ENCODE measurements around the gene TNNC2.

The TNNC2 gene

DNA sequence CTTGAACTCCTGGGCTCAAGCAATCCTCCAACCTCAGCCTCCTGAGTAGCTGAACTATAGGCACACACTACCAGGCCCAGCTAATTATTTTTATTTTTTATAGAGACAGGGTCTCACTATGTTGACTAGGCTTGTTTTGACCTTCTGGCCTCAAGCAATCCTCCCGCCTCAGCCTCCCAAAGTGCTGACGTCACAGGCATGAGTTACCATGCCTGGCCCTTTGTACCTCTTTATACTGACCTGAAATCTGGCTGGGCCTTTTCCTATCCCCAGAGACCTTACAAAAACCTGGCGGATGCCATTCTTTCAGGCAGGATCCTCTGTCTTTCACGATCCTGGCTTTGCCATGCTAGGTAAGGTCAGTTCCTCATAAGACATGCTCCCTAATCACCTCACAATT is 47.0 kb downstream of the TNNC2 start:
- no peak for DNase-seq (ENCODE audit: low spot score)

DNA sequence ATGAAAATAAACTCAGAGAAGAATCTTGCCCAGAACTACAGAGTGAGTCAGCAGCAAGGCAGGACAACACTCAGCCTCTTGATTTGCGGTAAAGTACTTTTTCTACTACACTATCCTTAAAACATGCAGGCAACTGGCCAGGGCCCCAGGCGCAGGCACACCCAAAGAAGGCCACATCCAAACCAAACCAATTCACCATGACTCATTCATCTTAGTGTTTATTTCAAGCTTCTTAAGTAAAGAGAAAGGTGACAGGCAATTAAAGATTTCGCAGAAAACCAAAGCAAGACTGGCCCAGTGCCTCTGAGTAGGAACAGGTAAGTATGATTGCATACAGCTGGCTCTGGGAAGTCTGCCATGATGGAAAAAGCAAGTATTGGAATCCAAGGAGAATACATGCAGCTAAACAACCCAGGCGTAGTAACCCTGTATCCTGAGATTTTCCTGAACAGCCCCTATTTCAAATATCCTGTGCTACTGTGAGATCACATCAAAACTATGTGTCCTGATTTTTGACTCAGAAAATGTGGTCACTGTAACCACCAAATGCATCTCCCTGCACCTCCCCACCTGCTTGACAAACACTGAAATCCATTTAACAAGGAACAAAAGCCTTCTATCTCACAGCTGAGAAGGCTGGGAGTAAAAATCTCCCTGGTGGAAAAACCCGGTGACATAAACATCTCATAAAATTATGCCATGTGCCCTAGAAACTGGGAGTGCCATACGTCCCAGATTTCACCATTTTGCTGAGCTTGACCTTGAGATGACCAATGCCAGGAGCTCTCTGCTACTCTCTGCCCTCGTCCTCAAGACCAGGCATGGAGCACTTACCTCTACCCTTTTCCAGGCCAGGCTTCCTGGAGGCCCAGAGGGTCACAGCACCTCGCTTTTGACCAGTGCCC is 47.8 kb downstream of the TNNC2 start:
- peak; percentile 52 for DNase-seq (ENCODE audit: low spot score)

DNA sequence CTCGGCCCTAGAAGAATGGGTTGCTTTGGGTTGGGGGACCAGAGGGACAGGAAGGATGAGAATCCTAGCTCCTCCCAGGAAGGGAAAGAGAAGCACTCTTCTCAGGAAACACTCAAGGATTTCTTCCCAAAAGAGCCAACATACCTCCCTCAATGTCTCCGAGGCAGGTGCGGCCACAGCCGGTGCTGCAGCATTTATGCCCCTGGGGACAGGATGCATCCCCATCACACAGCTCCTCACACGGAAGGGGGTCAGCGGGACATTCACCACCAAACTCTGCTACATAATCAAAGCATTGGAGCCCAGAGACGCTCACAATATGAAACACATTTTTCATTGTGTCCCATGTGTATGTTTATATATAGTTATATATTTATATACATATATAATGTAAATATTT is 50.2 kb downstream of the TNNC2 start:
- no peak for DNase-seq (ENCODE audit: low spot score)

DNA sequence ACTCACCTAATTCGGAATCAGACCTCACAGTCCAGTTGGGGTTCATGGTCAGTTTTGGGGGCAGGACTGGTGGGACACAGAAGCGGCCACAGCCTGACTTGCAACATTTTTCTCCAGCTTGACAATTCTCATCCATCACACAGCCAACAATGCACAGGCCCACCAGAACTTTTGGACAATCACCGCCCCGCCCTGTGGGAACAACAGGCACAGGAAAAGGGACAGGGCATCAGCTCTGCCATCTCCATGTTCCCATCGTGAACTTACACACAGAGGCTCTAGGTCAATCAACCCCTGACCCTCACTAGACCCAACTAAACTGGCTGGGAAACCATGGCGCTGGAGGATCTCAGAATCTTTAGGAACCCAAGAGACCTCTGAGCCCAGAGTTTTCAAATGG is 51.7 kb downstream of the TNNC2 start:
- no peak for DNase-seq (ENCODE audit: low spot score)

DNA sequence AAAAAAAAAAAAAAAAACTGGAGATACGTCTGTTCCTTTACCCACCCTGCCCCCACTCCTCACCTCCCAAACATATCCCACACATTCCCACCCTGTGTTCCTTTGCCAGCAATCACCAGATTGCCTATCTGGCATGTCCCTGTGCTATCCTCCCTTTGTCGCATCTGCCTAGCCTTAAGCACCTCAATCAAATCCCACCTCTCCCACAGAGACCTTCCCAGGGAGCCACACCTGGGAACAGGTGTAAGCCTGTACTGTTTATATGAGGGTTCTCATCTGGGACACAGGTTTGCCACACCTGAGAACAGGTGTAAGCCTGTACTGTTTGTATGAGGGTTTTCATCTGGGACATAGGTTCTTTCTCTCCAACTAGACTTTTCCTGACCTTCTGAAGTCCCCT is 52.2 kb downstream of the TNNC2 start:
- no peak for DNase-seq (ENCODE audit: low spot score)
